PC-3 (cell line): ENCODE measurements around the gene SOX1.

Experiments used
- CTCF ChIP-seq: fragments of 300-600 bp; sonication (generic); conservative IDR thresholded peaks from 2 replicates; pipeline ENCODE4 v1.5.1; 2017; ENCODE audit warnings: antibody characterized with exemption, low read depth, mild to moderate bottlenecking, low read length
- EZH2 ChIP-seq: fragments of 300-600 bp; sonication (generic); IDR thresholded peaks from one replicate; pipeline ENCODE4 v1.6.1; 2017; ENCODE audit warnings: antibody characterized with exemption, mild to moderate bottlenecking, low read length; ENCODE audit not compliant: unreplicated experiment

GRCh38 chr13:112060282-112060830, 6.6 kb upstream of the SOX1 start:
- TF ChIP-seq CTCF (no peak), EZH2 (no peak)
